ENCODE data around the gene CALHM3. TPM values are rescaled to one million over a fixed set of nuclear protein-coding genes. Genes with fewer than 3 reads are reported as not detected.

Gene CALHM3
- total RNA-seq, 4 donors from 2014 or later, result not detected

DNA sequence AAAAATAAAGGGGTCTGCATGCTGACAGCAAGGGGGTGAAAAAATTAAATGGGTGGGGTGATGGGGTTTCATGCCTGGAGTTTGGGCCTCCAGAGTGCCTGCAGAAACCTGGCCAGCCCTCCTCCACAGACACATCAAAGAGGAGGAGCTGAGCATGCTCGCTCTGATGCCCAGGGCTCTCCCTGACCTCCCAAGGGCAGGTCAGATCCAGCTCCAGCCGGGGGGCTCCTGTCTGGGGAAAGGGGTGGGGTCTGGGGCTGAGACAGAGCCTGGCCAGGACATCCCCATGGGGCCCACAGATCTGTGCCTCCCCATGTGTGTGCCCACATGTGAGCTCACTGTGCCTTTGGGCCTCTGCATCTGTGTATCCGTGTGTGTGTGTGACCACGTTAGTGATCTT lies 19.4 kb downstream of the CALHM3 start:
- DNase-seq (ENCODE audit: low spot score) (no peak), ATAC-seq (ENCODE audit: low FRiP score) (no peak)
- TF ChIP-seq, protein P1, sequence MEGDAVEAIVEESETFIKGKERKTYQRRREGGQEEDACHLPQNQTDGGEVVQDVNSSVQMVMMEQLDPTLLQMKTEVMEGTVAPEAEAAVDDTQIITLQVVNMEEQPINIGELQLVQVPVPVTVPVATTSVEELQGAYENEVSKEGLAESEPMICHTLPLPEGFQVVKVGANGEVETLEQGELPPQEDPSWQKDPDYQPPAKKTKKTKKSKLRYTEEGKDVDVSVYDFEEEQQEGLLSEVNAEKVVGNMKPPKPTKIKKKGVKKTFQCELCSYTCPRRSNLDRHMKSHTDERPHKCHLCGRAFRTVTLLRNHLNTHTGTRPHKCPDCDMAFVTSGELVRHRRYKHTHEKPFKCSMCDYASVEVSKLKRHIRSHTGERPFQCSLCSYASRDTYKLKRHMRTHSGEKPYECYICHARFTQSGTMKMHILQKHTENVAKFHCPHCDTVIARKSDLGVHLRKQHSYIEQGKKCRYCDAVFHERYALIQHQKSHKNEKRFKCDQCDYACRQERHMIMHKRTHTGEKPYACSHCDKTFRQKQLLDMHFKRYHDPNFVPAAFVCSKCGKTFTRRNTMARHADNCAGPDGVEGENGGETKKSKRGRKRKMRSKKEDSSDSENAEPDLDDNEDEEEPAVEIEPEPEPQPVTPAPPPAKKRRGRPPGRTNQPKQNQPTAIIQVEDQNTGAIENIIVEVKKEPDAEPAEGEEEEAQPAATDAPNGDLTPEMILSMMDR (IDR thresholded peaks at IDR 0.05), result no peak

DNA sequence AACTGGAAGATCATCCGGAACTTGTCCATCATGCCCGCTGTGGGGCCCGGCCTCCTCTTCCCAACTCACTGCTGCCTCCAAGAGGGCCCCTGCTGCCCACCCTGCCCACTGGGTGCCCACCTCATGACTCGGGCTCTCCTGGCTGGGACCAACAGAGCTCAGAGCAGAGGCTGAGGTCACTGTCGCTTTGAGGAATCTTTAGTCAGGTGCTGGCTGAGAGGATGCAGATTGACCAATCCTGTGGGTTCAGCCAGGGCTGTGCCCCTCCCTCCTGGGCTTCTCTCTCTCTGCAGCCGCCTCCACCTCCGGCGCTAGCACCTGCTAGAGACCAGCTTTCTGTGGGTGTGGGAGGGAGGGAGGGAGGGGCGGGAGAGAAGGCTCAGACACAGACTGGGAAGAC lies 20.3 kb downstream of the CALHM3 start, which contains the start of gene CALHM1:
CALHM1 (minus strand) TSS at position 181 of the 400 bp plus-strand sequence; CDS start at position 32, 149 bp downstream.
- TF ChIP-seq, protein P1 (IDR thresholded peaks at IDR 0.05), result no peak

DNA sequence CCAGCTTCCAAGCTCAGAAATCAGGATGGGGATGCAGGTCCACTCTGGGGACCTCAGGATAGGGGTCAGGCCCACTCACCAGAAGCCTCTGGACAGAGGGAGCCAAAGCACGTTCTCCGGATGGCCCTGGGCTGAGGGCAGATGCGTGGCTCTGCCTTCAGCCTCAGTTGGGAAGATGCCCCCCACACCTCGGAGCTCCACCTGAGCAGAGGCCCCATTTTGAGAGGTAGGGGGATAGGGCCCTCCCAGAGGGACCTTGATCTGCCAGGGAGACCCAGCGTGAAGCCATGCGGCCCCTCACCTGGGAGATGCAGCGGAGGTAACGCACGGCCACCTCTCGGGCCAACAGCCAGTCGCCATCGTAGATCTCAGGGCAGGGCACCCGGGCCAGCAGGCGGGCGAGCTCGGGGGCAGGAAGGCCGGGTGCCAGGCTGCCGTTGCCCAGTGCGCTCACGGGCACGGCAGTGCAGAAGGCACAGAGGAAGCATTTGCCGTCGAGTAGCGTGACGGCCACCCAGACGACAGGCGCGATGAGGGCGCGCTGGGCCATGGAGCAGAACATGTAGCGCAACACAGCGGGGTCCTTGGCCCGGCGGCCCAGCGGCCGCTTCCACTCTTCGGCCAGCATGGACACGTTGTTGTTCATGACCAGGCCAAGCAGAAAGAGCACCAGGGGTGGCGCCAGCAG lies 21.0 kb downstream of the CALHM3 start:
- ATAC-seq (ENCODE audit: low FRiP score) (no peak), DNase-seq (ENCODE audit: low spot score) (no peak)
- TF ChIP-seq, protein P1 (IDR thresholded peaks at IDR 0.05), result no peak

More for the DNA sequence above, 20.3 kb downstream of the CALHM3 start, which contains the start of gene CALHM1:
- no peak for ATAC-seq (ENCODE audit: low FRiP score)
- no peak for DNase-seq (ENCODE audit: low spot score)

DNA sequence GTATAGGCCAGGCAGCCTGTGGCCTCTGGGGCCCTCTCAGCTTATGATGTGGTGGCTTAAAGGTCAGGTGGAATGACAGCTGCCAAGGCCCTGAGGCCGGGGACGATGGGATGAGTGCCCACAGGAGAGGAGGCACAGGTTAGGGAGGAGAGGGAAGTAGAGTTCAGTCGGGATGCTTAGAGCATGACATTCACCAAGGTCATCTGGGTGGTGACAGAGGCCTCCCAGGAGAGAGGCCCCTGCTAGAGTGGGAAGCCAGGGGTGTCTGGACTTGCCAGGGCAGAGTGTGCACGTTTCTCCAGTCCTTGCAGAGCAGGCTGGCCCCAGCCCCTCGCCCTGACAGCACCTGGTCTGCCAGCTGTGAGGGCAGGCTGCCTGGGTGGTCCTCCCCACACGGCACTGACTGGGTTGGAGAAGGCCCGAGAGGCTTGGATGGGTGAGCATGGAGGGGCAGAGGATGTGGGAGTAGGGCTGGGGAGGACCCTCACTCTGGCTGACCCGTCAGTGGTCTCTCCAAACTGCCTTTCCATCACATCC lies 21.8 kb downstream of the CALHM3 start:
- DNase-seq (ENCODE audit: low spot score) (no peak), ATAC-seq (ENCODE audit: low FRiP score) (no peak)
- TF ChIP-seq, protein P1 (IDR thresholded peaks at IDR 0.05), result no peak

DNA sequence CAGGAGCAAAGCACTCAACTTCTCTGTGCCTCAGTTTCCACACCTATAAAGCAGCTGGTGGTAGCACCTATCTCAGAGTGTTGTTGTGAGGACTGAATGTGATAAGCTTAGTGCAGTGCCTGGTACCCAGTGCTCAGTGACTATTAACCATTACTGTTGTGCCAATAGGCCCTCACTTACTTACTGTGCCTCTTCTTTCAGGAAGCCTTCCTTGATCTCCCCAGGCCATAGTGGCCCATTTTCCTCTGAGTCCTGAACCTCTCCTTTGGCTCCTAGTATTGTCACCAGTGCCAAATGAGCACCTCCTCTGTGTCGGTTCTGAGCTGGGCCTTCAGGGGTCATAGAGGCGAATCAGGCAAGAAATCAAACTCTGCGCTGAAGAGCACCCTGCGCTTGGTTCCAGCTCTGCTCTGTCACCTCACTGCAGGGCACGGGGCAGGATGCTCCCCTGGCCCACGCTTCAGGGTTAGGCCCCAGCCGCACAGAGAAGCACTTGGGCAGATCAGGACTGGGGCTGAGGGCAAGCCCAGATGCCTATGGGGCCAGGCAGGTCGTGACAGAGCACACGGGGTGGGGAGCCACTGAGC lies 22.9 kb downstream of the CALHM3 start:
- TF ChIP-seq, protein P1 (IDR thresholded peaks at IDR 0.05), result no peak
- no peak for ATAC-seq (ENCODE audit: low FRiP score)

DNA sequence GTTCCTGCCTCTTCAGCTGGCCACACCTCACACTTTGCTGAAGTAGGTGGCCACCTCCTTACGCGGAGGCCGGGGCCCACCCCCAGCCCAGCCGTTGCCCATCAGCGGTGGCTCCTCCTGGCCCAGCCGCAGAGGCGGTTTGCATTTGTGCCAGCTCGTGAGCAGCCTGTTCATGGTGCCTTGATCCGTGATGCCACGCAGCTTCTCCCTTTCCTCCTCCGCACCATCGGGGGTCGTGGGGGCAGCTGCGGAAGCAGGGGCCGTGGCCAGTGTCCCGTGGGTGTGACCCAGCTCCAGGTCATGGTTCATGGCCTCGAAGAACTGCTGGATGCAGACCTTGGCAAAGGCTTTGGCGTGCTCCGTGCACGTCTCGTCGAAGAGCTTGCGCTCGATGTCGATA lies 23.8 kb downstream of the CALHM3 start:
- TF ChIP-seq, protein P1 (IDR thresholded peaks at IDR 0.05), result no peak
- ATAC-seq (ENCODE audit: low FRiP score) (no peak), DNase-seq (ENCODE audit: low spot score) (no peak)

More for the DNA sequence above, 22.9 kb downstream of the CALHM3 start:
- DNase-seq (ENCODE audit: low spot score), result no peak
